GM12878 (cell line): ENCODE results near the gene ZNF568. TPM values are rescaled to one million over a fixed set of nuclear protein-coding genes. Genes with fewer than 3 reads are reported as not detected.

ENCODE experiments used
- ATAC-seq: fragments of 200-7000 bp; cut with Tn5 transposase; 3 replicates; pipeline ENCODE4 v1.9.1; 2020; ENCODE audit warnings: mild to moderate bottlenecking, moderate library complexity
- BruUV-seq: library from RNA; stranded (reverse); fragments of 400-500 nt; replicated peaks from 2 replicates; lab custom pipeline; 2021; lab: Mats Ljungman, UMichigan
- CTCF ChIA-PET: fragments of 300-600 bp; sonication (Branson Sonifier 250); formaldehyde crosslinking; extraction: SDS; loops from one replicate; lab custom pipeline; 2021; ENCODE audit warnings: inconsistent platforms; lab: Yijun Ruan, JAX
- POLR2A ChIA-PET: fragments of 350-600 bp; formaldehyde crosslinking; extraction: SDS; loops from one replicate; lab custom pipeline; 2021; ENCODE audit warnings: inconsistent platforms; lab: Charles Lee
- RAD21 ChIA-PET: fragments of 300-600 bp; sonication (Branson Sonifier 250); formaldehyde crosslinking; loops from one replicate; lab custom pipeline; 2023; ENCODE audit warnings: antibody characterized with exemption; ENCODE audit not compliant: unreplicated experiment; lab: Charles Lee
- SMC1A ChIA-PET: fragments of 300-600 bp; sonication (Branson Sonifier 250); formaldehyde crosslinking; loops from one replicate; lab custom pipeline; 2023; ENCODE audit not compliant: unreplicated experiment, uncharacterized antibody; lab: Charles Lee
- DNase-seq: peaks from one replicate; pipeline ENCODE4 v3.0.0-alpha.2; 2011; ENCODE audit warnings: low read depth, low spot score
- FAIRE-seq: peaks from 3 replicates; lab custom pipeline; 2011; peaks lifted over from hg19 to GRCh38; lab: Jason Lieb, UNC
- H2AFZ ChIP-seq: 2 replicates; pipeline ENCODE4 v1.6.0; 2011; ENCODE audit warnings: low read depth, low read length, control low read depth; ENCODE audit not compliant: control insufficient read depth
- H3K27ac ChIP-seq: 2 replicates; pipeline ENCODE4 v1.5.1; 2011; ENCODE audit warnings: control low read depth; ENCODE audit not compliant: control insufficient read depth, insufficient read depth
- H3K27me3 ChIP-seq, 2 experiments: replicated peaks in 1 of 2; 2 replicates each; pipeline versions ENCODE4 v1.6.0 to v1.6.1; 2011; ENCODE audit warnings: low read length in 1 of 2; ENCODE audit not compliant: control insufficient read depth in 2 of 2, insufficient read depth in 2 of 2
- H3K36me3 ChIP-seq, 2 experiments: 2 replicates each; pipeline ENCODE4 v1.5.1; 2011; ENCODE audit warnings: low read length in 1 of 2; ENCODE audit not compliant: control insufficient read depth in 2 of 2, insufficient read depth in 2 of 2
- H3K4me1 ChIP-seq: 2 replicates; pipeline ENCODE4 v1.6.1; 2011; ENCODE audit warnings: mild to moderate bottlenecking, low read length, moderate library complexity, mixed read lengths; ENCODE audit not compliant: control insufficient read depth, insufficient read depth
- H3K4me2 ChIP-seq: 2 replicates; pipeline ENCODE4 v1.6.0; 2011; ENCODE audit warnings: control low read depth; ENCODE audit not compliant: control insufficient read depth, insufficient read depth
- H3K4me3 ChIP-seq: fragments of 200-600 bp; sonication (generic); 2 replicates; pipeline ENCODE4 v1.5.1; 2016
- H3K79me2 ChIP-seq: 2 replicates; pipeline ENCODE4 v1.6.0; 2011; ENCODE audit warnings: low read length; ENCODE audit not compliant: control insufficient read depth, insufficient read depth
- H3K9ac ChIP-seq: 2 replicates; pipeline ENCODE4 v1.8.0; 2011; ENCODE audit warnings: low read length, control low read depth, mixed read lengths; ENCODE audit not compliant: control insufficient read depth, insufficient read depth
- H3K9me3 ChIP-seq: replicated peaks from 3 replicates; pipeline ENCODE4 v1.5.1; 2011; ENCODE audit warnings: mild to moderate bottlenecking, low read length; ENCODE audit not compliant: control insufficient read depth, insufficient read depth
- H4K20me1 ChIP-seq: 2 replicates; pipeline ENCODE4 v1.6.0; 2011; ENCODE audit not compliant: control insufficient read depth, insufficient read depth
- ATF7 ChIP-seq: fragments of 450-650 bp; IDR thresholded peaks from 2 replicates; pipeline ENCODE4 v1.6.1; 2016; ENCODE audit warnings: low read depth, mild to moderate bottlenecking
- BCL3 ChIP-seq: IDR thresholded peaks from 2 replicates; pipeline ENCODE4 v1.6.1; 2011; ENCODE audit warnings: borderline replicate concordance, low read depth, mild to moderate bottlenecking, moderate library complexity, low read length; ENCODE audit not compliant: insufficient read depth, poor library complexity, severe bottlenecking
- CHD1 ChIP-seq: IDR thresholded peaks from 2 replicates; pipeline ENCODE4 v1.6.1; 2012; ENCODE audit warnings: low read depth, low read length, improper control_type of control experiment
- DPF2 ChIP-seq: fragments of 450-650 bp; IDR thresholded peaks from 2 replicates; pipeline ENCODE4 v1.6.1; 2017; ENCODE audit warnings: mild to moderate bottlenecking
- HDAC6 ChIP-seq: fragments of 200-600 bp; sonication (generic); IDR thresholded peaks from one replicate; pipeline ENCODE4 v1.8.0; 2017; ENCODE audit warnings: antibody characterized with exemption; ENCODE audit not compliant: unreplicated experiment
- NFIC ChIP-seq: IDR thresholded peaks from 2 replicates; pipeline ENCODE4 v1.6.1; 2012; ENCODE audit warnings: low read depth, mild to moderate bottlenecking, inconsistent platforms, low read length, moderate library complexity
- NR2C2 ChIP-seq: IDR thresholded peaks from 2 replicates; pipeline ENCODE4 v1.6.1; 2011; ENCODE audit warnings: borderline replicate concordance, low read depth; ENCODE audit not compliant: control insufficient read depth, insufficient read length
- PBX3 ChIP-seq: IDR thresholded peaks from 2 replicates; pipeline ENCODE4 v1.6.1; 2011; ENCODE audit warnings: mild to moderate bottlenecking, low read depth, low read length, moderate library complexity; ENCODE audit not compliant: insufficient replicate concordance
- POLR2A ChIP-seq: IDR thresholded peaks from 2 replicates; pipeline ENCODE4 v1.6.1; 2011; ENCODE audit warnings: low read depth, mild to moderate bottlenecking, low read length
- RELA ChIP-seq: fragments of 450-650 bp; IDR thresholded peaks from 2 replicates; pipeline ENCODE4 v1.8.0; 2014; ENCODE audit warnings: borderline replicate concordance; ENCODE audit not compliant: partially characterized antibody
- RELB ChIP-seq: fragments of 450-650 bp; IDR thresholded peaks from 2 replicates; pipeline ENCODE4 v1.6.1; 2017; ENCODE audit warnings: low read depth, mild to moderate bottlenecking, moderate library complexity
- ZNF274 ChIP-seq: IDR thresholded peaks from one replicate; pipeline ENCODE4 v1.8.0; 2011; ENCODE audit not compliant: insufficient read length, insufficient read depth
- ZNF384 ChIP-seq: IDR thresholded peaks from 2 replicates; pipeline ENCODE4 v1.6.1; 2012; ENCODE audit warnings: low read depth, mild to moderate bottlenecking, low read length, improper control_type of control experiment, borderline replicate concordance
- WGBS: methylation state at CpG from one replicate; pipeline ENCODE4 v1.1.6; 2016; ENCODE audit warnings: low lambda C conversion rate; ENCODE audit not compliant: insufficient replicate concordance, insufficient coverage; ENCODE audit errors: missing lambda C conversion rate; 5-methylcytosine and 5-hydroxymethylcytosine counted together
- in situ Hi-C: fragments of 300-500 bp; cut with MboI; formaldehyde crosslinking; loops from 9 replicates; pipeline ENCODE4 v1.14.3; 2018; ENCODE audit warnings: mixed read lengths
- intact Hi-C: fragments of 100-400 bp; cut with micrococcal nuclease; formaldehyde crosslinking; loops from one replicate; pipeline ENCODE4 v1.14.2; 2022; ENCODE audit not compliant: unreplicated experiment
- polyA plus RNA-seq, 11 experiments: library from polyadenylated mRNA; depleted of rRNA in 4 of 11; unstranded in 6 of 11; stranded (reverse) in 5 of 11; fragments of >200 nt; fragmentation: Nextera tagmentation in 4 of 11; fragmentation: Illumina TruSeq in 1 of 11; extraction: Ambion mirVana in 4 of 11; extraction: Trizol in 1 of 11; gene quantifications; 1 replicate in 1 of 11; 2 replicates in 10 of 11; pipeline versions ENCODE4 v1.2.1 to v1.2.3, GENCODE V29; 2011 to 2016; ENCODE audit warnings: inconsistent platforms in 2 of 11, missing spikeins in 2 of 11, low read depth in 1 of 11
- total RNA-seq, 4 experiments: library from RNA; depleted of rRNA in 3 of 4; stranded (reverse); fragments of >200 nt in 3 of 4; fragmentation: Illumina TruSeq in 1 of 4; extraction: Trizol in 1 of 4; gene quantifications; 2 replicates each; pipeline versions ENCODE4 v1.2.1 to v1.2.3, GENCODE V29; 2013 to 2021

ZNF568 gene
- total and polyA plus RNA-seq, 10 of the 15 experiments (the other 5 are each of a cell fraction or from before 2014, with no cell fraction given): 0.16 to 0.77 (median 0.27) TPM

GRCh38 chr19:36898422-36898821 lies 17.7 kb upstream of the ZNF568 start (continued):
- TF ChIP-seq PBX3 (no peak), ZNF274 (no peak), HDAC6 (no peak), ATF7 (no peak)

- RAD21 ChIA-PET: no interaction called here
- intact Hi-C loops: no loop called here
Measured at GRCh38 chr19:36916991-36917390, 859 bp downstream of the ZNF568 start.

More at GRCh38 chr19:36916991-36917390, 859 bp downstream of the ZNF568 start:
- ChIA-PET CTCF (no interaction called here), SMC1A (no interaction called here), POLR2A (no interaction called here)
- Histone ChIP-seq H3K4me2 (peak overlapping the region; percentile 44), H3K27me3 (no peaks in the 10 kb centered on the region), H3K9me3 (peaks cover 6% of the 10 kb centered on the region; the same call in 2 of the 3 replicates), H3K27ac (no peak overlapping the region), H4K20me1 (no peaks in the 10 kb centered on the region), H3K36me3 (no peaks in the 10 kb centered on the region), H3K79me2 (no peaks in the 10 kb centered on the region), H3K4me1 (no peaks in the 10 kb centered on the region), H3K4me3 (peak overlapping the region; percentile 84), H3K9ac (no peak overlapping the region), H2AFZ (peak overlapping the region; percentile 78; the same call in 1 of the 2 replicates)
- in situ Hi-C loops: no loop called here
- no peak for TF ChIP-seq NR2C2
- TF ChIP-seq NFIC: no peak
- no peak for TF ChIP-seq BCL3
- no peak for TF ChIP-seq ZNF384
- TF ChIP-seq CHD1: no peak
- no peak for TF ChIP-seq POLR2A
- no peak for TF ChIP-seq DPF2
- no peak for TF ChIP-seq RELB
- no peak for TF ChIP-seq RELA
- no TSS peak for BruUV-seq
- no peak for FAIRE-seq
- no peak for ATAC-seq
- DNase-seq: no peak
- WGBS: 87% methylated on average over 7 of the region's 7 CpGs
